ENCODE measurements around the gene RNPEPL1.

GRCh38 chr2:240593026-240593702, 24.9 kb downstream of the RNPEPL1 start:
- TF ChIP-seq CTCF (IDR thresholded peaks at IDR 0.05; ENCODE audit: insufficient read depth, low read length, poor library complexity, severe bottlenecking) (no peak), EZH2phosphoT487 (conservative IDR thresholded peaks at IDR 0.05; ENCODE audit: low read length) (no peak)
